ENCODE measurements around the gene OSBPL3. TPM values are rescaled to one million over a fixed set of nuclear protein-coding genes. Genes with fewer than 3 reads are reported as not detected.

OSBPL3 gene
- polyA plus RNA-seq, 4 donors, result 15.4 to 29.9 (median 21.2) TPM

GRCh38 chr7:24835643-24836042 lies 144.3 kb downstream of the OSBPL3 start:
- DNase-seq (ENCODE audit: low read depth in 4 of 4, low spot score in 2 of 4), result no peak

DNA sequence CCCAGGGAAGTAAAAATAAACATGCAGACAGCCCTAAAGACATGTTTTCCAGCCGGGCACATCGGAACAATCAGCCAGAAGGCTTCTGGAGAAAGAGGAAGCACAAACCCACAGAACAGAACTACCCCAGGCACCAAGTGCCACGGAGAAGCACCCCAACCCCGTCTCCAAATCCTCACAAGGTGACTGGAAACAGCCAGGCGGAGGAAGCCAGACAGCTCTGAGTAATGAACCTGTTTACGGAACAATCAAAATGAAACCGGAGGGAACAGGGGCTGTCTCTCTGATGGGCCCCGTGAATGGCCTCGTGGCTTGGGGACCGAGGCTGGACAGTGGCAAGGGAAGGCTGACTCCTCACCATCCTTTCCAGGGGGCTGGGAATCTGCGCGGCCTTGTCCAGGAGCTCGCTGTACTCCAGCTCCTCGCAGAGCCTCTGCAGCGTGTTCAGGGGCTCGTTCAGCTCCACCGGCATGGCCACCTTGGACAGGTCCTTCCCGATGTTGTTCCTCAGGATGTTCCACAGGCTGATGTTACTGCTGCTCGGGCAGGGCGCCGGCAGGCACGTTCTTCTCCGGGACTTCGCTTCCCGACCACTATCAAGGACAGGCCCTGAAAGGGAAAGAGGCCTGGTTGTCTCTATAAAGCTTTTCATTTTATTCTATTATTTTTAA lies 145.7 kb downstream of the OSBPL3 start:
- no peak for DNase-seq (ENCODE audit: low read depth in 4 of 4, low spot score in 2 of 4)

DNA sequence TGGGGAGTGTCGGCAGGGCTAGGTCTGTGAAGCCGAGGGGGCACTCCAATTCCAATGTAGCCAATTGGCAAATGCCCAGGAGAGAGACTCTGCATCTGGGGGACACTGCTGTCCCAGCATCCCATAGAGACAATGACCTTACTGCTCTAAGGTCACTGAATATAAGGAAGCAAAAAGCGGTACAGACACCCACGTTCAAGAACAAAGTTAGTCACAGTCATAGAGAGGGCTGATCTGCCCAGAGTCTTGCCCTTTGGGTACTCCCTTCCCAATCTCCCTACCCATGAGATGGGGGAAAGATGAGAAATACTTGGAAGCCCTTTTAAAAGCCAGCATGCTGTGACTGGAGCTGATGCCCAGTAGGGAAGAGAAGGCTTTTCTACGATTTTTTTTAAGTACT lies 146.4 kb downstream of the OSBPL3 start:
- no peak for DNase-seq (ENCODE audit: low read depth in 4 of 4, low spot score in 2 of 4)

DNA sequence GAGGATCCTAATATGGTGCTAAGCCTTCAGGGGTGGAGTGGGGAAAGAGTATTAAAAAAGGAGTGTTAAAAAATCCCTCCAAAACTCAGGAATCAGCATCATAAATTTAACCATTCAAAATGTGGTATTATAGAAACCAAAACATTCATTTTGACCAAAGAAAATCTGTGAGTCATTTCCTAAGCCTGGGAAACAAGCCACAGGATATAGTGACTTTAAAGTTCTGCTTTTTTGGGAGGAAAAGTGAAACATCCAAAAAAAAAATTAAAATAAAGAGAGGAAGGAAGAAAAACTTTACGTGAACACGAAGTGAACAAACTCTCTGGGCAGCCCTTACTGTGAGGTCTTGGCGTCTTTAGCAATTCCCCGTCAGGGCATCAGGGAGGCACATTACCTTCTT lies 148.7 kb downstream of the OSBPL3 start:
- no peak for DNase-seq (ENCODE audit: low read depth in 4 of 4, low spot score in 2 of 4)

DNA sequence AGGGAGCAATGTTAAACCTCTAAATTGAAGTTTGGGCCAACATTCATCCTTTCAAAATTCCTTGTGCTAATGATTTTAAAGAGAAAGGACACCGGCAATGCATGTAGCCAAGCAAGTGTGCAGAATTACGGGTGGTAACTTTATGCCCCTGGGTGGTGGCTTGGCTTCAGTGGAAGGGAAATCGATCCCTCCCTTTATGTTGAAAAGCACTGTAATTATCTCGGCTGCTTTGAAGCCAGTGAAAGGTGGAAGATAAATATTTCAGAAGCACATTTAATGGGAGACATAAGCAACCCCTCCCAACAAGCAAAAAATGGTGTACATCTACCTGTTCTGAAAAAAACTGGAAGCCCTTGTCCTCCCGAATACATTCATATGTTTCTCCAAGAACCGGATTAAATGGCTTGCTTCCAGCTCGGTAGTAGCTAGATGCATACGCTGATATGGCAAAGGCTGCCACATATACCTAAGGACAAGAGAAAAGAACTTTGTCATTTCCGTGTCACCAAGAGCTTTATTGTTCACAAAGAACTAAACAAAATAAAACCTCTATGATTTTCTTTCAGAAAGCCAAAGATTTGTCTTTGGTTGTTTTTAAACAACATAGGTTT lies 149.4 kb downstream of the OSBPL3 start:
- no peak for DNase-seq (ENCODE audit: low read depth in 4 of 4, low spot score in 2 of 4)

DNA sequence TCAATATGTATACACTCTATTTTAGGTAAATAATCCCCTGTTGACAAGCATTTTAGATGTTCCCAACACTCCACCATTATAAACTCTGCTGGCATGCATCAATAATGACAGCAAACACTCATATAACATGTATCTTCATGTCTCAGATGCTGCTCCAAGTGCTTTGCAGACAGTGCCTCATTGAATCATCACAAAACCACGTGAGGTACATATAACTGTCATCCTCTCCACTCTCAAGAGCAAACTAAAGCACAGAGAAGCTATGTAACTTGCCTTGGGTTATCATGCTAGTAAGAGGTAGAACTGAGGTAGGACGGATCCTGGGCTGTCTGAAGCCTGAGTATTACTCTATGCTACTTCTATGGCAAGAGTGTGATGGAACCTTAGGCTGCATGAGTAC lies 150.2 kb downstream of the OSBPL3 start:
- no peak for DNase-seq (ENCODE audit: low read depth in 4 of 4, low spot score in 2 of 4)

- no peak for DNase-seq (ENCODE audit: low read depth in 4 of 4, low spot score in 2 of 4)
These were observed 150.9 kb downstream of the OSBPL3 start for GRCh38 chr7:24828891-24829661.

DNA sequence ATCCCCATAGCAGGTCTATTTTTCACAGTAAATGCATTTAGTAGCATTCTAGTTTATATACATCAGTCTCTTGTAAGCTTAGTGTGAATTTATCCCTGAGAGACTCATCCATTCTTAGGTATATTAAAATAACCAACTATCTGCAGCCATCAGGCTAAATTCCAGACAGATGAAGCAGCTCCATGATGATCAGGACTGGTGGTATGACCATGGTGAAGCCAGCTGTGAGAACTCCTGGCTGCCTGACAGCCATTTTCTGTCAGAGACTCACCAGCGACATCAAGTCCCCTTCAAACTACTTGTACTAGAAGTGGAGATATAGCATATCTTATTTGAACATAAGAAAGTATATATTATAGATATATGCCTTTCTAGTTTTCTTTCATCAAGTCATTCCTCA lies 152.4 kb downstream of the OSBPL3 start:
- DNase-seq (ENCODE audit: low read depth in 4 of 4, low spot score in 2 of 4), result no peak

DNA sequence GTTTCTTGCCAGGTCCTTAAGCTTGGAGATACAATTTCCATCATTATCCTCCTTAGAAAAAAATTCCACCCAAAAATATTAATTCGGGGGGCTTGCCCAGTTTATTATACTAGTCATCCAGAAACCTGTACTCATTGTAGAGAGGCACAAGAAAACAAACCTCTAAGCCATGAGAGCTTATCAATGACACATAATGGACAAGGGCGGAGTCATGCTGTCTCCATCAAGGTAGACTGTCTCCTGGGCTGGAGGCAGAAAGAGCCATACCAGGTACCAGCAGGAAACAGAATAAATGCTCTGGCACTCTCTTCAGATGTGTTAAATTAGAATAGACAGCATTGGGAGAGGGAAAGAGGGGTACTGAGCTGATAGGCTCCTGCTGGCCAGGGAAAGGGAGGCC lies 153.0 kb downstream of the OSBPL3 start:
- no peak for DNase-seq (ENCODE audit: low read depth in 4 of 4, low spot score in 2 of 4)

DNA sequence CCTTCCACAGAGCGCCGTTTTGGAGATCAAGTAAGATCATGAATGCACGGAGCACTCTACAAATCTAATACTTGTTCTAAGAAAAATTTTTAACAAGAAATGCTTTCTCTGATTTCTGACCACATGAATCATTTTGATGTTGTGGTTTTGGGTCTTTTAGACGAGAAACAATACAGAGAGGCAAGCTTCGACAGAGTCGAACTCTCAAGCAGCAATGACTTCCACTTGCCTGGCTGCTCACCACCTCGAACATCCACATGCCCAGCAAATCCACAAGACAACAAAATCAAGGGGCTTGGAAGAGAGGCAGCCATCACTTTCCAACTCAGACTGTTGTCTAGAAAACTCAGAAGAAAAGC lies 153.3 kb downstream of the OSBPL3 start:
- no peak for DNase-seq (ENCODE audit: low read depth in 4 of 4, low spot score in 2 of 4)

- DNase-seq (ENCODE audit: low read depth in 4 of 4, low spot score in 2 of 4), result no peak
These were observed 153.9 kb downstream of the OSBPL3 start for GRCh38 chr7:24825931-24826661.

DNA sequence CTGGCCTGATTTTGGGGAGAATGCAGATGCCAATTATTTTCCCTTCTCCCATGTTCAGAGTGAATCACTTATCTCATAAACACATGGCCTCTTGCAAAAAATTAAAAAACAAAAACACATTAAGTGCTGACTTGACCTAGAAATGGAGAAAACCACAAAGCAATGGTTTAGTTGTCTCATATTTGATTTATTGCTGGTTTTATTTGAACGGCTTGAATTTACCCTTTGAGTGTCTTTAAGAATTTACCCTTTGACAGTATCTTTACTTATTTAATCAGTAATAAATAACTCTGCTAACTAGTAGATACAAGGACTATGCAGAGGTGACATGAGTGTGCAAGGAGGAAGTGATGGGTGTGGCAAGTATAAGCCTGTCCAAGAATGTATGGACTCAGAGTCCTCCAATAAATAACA lies 154.6 kb downstream of the OSBPL3 start:
- DNase-seq (ENCODE audit: low read depth in 4 of 4, low spot score in 2 of 4), result no peak

DNA sequence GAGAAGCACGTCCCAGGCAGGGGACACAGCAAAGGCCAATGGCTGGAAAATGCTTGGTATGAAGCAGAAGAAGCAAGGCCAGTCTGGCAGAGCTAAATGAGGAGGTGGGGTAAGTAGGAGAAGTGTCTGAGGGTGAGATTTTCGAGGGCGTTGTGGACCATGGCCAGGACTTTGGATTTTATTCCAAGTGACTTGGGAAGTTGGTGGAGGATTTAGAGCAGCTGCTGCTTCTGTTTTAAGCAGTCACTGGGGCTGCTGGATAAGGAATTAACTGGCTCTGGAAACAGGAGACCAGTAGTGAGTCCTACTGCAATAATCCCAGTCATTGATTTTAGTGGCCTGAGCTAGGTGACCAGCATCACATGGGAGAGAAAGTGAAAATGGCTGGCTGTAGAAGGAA lies 155.1 kb downstream of the OSBPL3 start:
- DNase-seq (ENCODE audit: low read depth in 4 of 4, low spot score in 2 of 4), result no peak

DNA sequence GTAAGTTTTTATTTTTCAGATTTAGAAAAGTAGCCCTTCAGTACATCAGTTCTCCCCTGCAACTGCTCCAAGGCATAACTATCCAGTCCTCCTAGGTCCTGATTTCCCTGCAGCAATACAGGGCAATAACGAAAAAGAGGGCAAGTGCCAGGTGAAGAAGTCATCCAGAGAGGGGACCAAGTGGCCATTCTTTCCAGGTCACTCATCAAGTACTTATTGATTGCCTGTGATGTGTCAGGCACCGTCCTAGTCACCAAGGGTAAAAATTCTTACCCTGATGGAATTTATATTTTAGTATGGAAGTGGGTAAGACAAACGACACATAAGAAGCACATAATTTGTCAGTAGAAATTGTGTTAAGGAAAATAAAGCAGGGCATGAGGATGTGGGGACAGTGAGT lies 155.6 kb downstream of the OSBPL3 start:
- no peak for DNase-seq (ENCODE audit: low read depth in 4 of 4, low spot score in 2 of 4)

DNA sequence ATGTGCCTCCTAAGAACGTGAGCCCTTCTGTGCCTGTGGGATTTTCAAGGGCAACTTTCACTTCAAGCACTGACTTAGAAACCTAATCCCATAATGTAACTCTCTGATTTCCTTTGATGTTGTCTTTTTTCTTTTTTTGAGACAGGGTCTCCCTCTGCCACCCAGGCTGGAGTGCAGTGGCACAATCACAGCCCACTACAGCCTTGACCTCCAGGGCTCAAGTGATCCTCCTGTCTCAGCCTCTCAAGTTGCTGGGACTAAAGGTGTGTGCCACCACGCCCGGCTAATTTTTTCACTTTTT lies 158.3 kb downstream of the OSBPL3 start:
- DNase-seq (ENCODE audit: low read depth in 4 of 4, low spot score in 2 of 4), result no peak

DNA sequence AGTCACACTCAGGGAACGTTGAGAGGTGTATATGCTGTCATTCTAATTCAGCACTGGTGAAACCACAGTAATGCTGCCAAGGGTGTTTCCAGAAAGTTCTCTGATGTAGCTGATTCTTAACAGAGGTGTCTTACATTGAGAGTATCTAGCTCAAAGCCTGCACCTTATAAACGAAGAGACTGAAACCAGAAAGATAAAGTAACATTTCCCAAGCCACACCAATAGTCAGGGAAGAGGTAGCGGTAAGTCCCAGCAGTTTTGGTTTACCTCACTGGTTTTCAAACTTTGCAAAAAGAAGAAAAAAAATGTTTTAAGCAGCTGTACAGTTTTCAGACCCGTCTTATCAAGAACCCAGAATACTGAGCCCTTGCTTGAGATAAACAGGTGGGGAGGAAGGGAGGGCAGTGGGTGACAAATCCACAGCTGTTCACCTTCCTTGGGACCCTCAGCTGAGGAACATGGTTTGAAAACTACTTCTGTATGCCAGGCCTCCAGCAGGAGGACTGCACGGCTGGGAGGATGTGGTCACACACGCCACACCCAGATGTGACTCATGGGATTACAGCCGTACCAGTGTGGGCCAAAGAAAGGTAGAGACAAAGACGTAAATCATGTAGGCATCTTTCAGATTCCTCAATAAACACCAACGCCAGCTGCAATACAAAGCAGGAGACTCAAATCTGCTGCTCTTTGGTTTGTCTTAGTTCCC lies 158.8 kb downstream of the OSBPL3 start:
- DNase-seq (ENCODE audit: low read depth in 4 of 4, low spot score in 2 of 4), result no peak

- DNase-seq (ENCODE audit: low read depth in 4 of 4, low spot score in 2 of 4), result no peak
These were observed 159.3 kb downstream of the OSBPL3 start for GRCh38 chr7:24820730-24821044.

DNA sequence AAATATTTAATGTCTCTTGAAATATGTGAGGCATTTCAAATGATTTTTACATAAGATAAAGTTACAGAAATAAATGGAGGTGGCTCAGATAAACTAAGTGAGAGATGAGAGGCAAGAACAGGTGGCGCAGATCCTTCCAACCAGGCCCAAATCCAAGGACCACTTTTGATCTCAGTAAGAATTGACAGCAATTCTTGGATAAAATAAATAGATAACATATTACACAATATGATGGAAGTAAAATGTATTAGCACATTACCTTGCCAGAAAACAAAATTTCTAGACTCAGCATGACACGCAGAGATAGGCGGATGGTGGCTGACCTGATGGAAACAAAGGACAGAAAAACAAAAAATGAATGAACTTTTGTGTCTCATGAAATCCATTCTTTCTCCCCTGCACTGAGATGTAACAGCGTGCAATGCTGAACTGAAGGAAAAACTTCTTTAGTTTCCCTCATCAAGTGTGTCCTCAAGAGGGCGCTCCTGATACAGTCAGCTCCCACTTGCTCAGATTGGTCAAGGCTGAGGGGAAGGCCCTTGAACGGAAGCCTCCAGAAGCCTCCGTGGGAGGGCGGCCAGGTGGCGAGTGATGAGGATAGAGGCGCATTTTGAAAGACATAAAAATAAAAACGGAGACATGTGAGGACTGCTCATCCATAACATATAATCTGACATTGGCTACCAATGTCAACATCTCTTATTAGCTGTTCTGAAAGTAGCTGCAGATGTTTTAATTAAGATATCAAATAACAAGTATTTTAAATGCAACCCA lies 159.9 kb downstream of the OSBPL3 start:
- peak; percentile 56 to 83 (median 63) for DNase-seq (ENCODE audit: low read depth in 4 of 4, low spot score in 2 of 4)

DNA sequence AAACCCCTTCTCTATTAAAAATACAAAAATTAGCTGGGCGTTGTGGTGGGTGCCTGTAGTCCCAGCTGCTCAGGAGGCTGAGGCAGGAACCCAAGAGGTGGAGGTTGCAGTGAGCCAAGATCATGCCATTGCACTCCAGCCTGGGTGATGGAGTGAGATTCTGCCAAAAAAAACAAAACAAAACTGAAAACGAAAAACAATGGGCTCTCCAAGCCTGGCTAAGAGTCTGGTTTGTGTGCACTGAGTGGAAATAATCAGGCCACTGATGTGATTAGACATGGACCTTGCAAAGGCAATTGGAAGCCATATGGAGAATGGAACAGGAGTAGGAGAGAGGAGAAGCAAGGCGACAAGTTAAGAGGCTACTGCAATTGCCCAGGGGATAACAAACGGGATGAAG lies 162.6 kb downstream of the OSBPL3 start:
- DNase-seq (ENCODE audit: low read depth in 4 of 4, low spot score in 2 of 4), result no peak

DNA sequence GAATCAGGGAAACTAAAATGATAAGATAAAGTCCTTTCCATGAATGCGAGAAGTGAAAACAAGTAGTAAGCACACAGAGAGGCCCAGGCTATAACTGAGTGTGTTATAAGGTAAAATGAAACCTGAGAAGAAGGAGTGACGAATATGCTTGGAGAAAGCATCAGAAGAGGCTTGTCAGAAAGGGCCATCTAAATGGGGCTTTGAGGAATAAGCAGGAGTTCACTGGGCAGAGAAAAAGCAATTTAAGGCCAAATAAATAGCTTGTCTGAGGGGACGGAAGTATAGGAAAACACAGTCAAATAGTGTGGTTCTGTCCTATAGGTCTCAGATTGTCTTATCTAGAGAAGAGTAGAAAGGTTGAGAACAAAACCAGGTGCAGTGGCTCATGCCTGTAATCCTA lies 163.1 kb downstream of the OSBPL3 start:
- DNase-seq (ENCODE audit: low read depth in 4 of 4, low spot score in 2 of 4), result no peak

Measured in left renal cortex interstitium (tissue), 4 donors.